Central memory CD8-positive, alpha-beta T cell (primary cell): ENCODE results near the gene PGBD5.

Experiments used
- ATAC-seq: fragments of 150-1000 bp; cut with Tn5 transposase; replicated peaks from 2 replicates; pipeline ENCODE4 v1.10.0; 2022; ENCODE audit warnings: mild to moderate bottlenecking, moderate FRiP score, moderate number of reproducible peaks; ENCODE audit not compliant: poor library complexity, severe bottlenecking; ENCODE audit errors: extremely low read depth
- DNase-seq, 2 donors: peaks; one replicate each; pipeline ENCODE4 v3.0.0; 2021; ENCODE audit warnings: low spot score in 2 of 2
- H3K27ac Mint-ChIP-seq: one replicate; pipeline ENCODE4 v1.8.0; 2022; ENCODE audit warnings: low read depth, mild to moderate bottlenecking, moderate library complexity, mixed read lengths
- H3K27me3 Mint-ChIP-seq: one replicate; pipeline ENCODE4 v1.8.0; 2022; ENCODE audit warnings: mixed read lengths
- H3K36me3 Mint-ChIP-seq: one replicate; pipeline ENCODE4 v1.8.0; 2022; ENCODE audit warnings: mild to moderate bottlenecking, moderate library complexity, mixed read lengths; ENCODE audit not compliant: insufficient read depth
- H3K4me1 Mint-ChIP-seq: one replicate; pipeline ENCODE4 v1.8.0; 2022; ENCODE audit warnings: mixed read lengths
- H3K4me3 Mint-ChIP-seq: one replicate; pipeline ENCODE4 v1.8.0; 2022; ENCODE audit warnings: mild to moderate bottlenecking, moderate library complexity, mixed read lengths
- H3K9me3 Mint-ChIP-seq: one replicate; pipeline ENCODE4 v1.8.0; 2022; ENCODE audit warnings: mixed read lengths

PGBD5 gene

GRCh38 chr1:230401763-230402294 lies 24.3 kb downstream of the PGBD5 start:
- no peak for DNase-seq
- Mint-ChIP-seq H3K27ac (no peak overlapping the region), H3K9me3 (no peaks in the 10 kb centered on the region), H3K4me3 (no peak overlapping the region), H3K27me3 (peaks cover 55% of the 10 kb centered on the region), H3K4me1 (no peaks in the 10 kb centered on the region), H3K36me3 (peaks cover 1% of the 10 kb centered on the region)
- ATAC-seq, result no peak

DNA sequence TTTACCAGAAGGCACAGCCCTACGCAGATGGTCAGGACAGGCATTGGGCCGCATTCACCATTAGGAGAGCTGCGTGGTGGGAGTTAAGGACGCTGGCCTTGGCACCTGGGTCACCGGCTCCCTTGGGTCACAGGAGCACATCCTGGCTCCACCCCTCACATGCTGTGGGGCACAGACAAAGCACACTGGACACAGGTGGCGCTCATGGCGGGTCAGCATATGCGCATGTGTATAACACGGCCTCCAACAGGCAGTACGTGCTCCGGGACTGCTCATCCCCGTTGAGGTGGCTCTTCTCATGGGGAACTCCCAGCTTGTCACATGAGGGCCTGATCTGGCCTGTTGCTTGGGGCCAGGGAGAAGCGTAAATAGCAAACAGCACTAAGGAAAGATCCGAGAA lies 25.0 kb downstream of the PGBD5 start:
- no peak for ATAC-seq
- H3K4me3 Mint-ChIP-seq, result no peak overlapping the region
- peaks cover 62% of the 10 kb centered on the region for H3K27me3 Mint-ChIP-seq
- DNase-seq, result no peak
- H3K9me3 Mint-ChIP-seq, result no peaks in the 10 kb centered on the region
- no peak overlapping the region for H3K27ac Mint-ChIP-seq
- H3K36me3 Mint-ChIP-seq, result peaks cover 1% of the 10 kb centered on the region
- no peaks in the 10 kb centered on the region for H3K4me1 Mint-ChIP-seq

GRCh38 chr1:230400007-230400344 lies 26.2 kb downstream of the PGBD5 start:
- H3K27me3 Mint-ChIP-seq, result peaks cover 62% of the 10 kb centered on the region
- ATAC-seq, result no peak
- peaks cover 1% of the 10 kb centered on the region for H3K36me3 Mint-ChIP-seq

GRCh38 chr1:230399321-230400006 lies 26.7 kb downstream of the PGBD5 start:
- no peak overlapping the region for H3K27ac Mint-ChIP-seq
- peaks cover 62% of the 10 kb centered on the region for H3K27me3 Mint-ChIP-seq
- no peaks in the 10 kb centered on the region for H3K9me3 Mint-ChIP-seq
- H3K4me3 Mint-ChIP-seq, result no peak overlapping the region
- ATAC-seq (no peak), DNase-seq (no peak)
- H3K36me3 Mint-ChIP-seq, result peaks cover 1% of the 10 kb centered on the region
- no peaks in the 10 kb centered on the region for H3K4me1 Mint-ChIP-seq

More at GRCh38 chr1:230400007-230400344, 26.2 kb downstream of the PGBD5 start:
- Mint-ChIP-seq H3K4me3 (no peak overlapping the region), H3K4me1 (no peaks in the 10 kb centered on the region), H3K27ac (no peak overlapping the region), H3K9me3 (no peaks in the 10 kb centered on the region)
- no peak for DNase-seq

- H3K4me1 Mint-ChIP-seq, result no peaks in the 10 kb centered on the region
- peaks cover 3% of the 10 kb centered on the region for H3K9me3 Mint-ChIP-seq
- H3K27ac Mint-ChIP-seq, result no peak overlapping the region
- no peak overlapping the region for H3K4me3 Mint-ChIP-seq
- peaks cover 64% of the 10 kb centered on the region for H3K27me3 Mint-ChIP-seq
- no peak for ATAC-seq
- peaks cover 1% of the 10 kb centered on the region for H3K36me3 Mint-ChIP-seq
- DNase-seq, result no peak
These were observed 27.3 kb downstream of the PGBD5 start for GRCh38 chr1:230398856-230399255.

GRCh38 chr1:230396966-230397365 lies 29.2 kb downstream of the PGBD5 start:
- Mint-ChIP-seq H3K36me3 (peaks cover 1% of the 10 kb centered on the region), H3K4me1 (no peaks in the 10 kb centered on the region), H3K27me3 (peaks cover 68% of the 10 kb centered on the region), H3K9me3 (peaks cover 6% of the 10 kb centered on the region), H3K27ac (no peak overlapping the region), H3K4me3 (no peak overlapping the region)
- ATAC-seq, result no peak
- DNase-seq, result no peak

GRCh38 chr1:230395932-230396331 lies 30.2 kb downstream of the PGBD5 start:
- ATAC-seq, result no peak
- no peaks in the 10 kb centered on the region for H3K4me1 Mint-ChIP-seq
- no peak for DNase-seq
- H3K27me3 Mint-ChIP-seq, result peaks cover 75% of the 10 kb centered on the region
- H3K4me3 Mint-ChIP-seq, result no peak overlapping the region
- H3K27ac Mint-ChIP-seq, result no peak overlapping the region
- peaks cover 6% of the 10 kb centered on the region for H3K9me3 Mint-ChIP-seq
- H3K36me3 Mint-ChIP-seq, result no peaks in the 10 kb centered on the region

GRCh38 chr1:230394741-230395140 lies 31.4 kb downstream of the PGBD5 start:
- Mint-ChIP-seq H3K4me3 (no peak overlapping the region), H3K27me3 (peaks cover 75% of the 10 kb centered on the region), H3K36me3 (no peaks in the 10 kb centered on the region), H3K9me3 (peaks cover 6% of the 10 kb centered on the region), H3K27ac (no peak overlapping the region), H3K4me1 (no peaks in the 10 kb centered on the region)
- ATAC-seq (no peak), DNase-seq (no peak)

- H3K36me3 Mint-ChIP-seq, result no peaks in the 10 kb centered on the region
- DNase-seq (no peak), ATAC-seq (no peak)
- peaks cover 70% of the 10 kb centered on the region for H3K27me3 Mint-ChIP-seq
- no peak overlapping the region for H3K27ac Mint-ChIP-seq
- peaks cover 6% of the 10 kb centered on the region for H3K9me3 Mint-ChIP-seq
- H3K4me3 Mint-ChIP-seq, result no peak overlapping the region
- no peaks in the 10 kb centered on the region for H3K4me1 Mint-ChIP-seq
These were observed 32.0 kb downstream of the PGBD5 start for GRCh38 chr1:230394134-230394533.

DNA sequence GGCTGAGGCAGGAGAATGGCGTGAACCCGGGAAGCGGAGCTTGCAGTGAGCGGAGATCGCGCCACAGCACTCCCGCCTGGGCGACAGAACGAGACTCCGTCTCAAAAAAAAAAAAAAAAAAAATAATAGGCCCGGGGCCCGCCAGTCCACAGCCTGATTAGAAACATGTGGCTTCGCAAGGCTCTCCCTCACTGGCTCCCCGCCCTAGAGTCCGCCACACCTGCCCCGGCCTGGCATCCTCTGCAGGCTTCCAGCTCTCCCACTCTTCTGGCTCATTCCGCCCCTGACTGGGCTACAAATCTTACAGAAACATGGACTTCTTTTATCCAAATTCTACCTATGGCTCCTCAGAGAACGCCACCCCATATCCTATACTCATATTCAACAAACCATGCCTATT lies 32.4 kb downstream of the PGBD5 start:
- peaks cover 6% of the 10 kb centered on the region for H3K9me3 Mint-ChIP-seq
- peaks cover 66% of the 10 kb centered on the region for H3K27me3 Mint-ChIP-seq
- no peak overlapping the region for H3K4me3 Mint-ChIP-seq
- H3K36me3 Mint-ChIP-seq, result no peaks in the 10 kb centered on the region
- ATAC-seq, result no peak
- no peaks in the 10 kb centered on the region for H3K4me1 Mint-ChIP-seq
- no peak for DNase-seq
- no peak overlapping the region for H3K27ac Mint-ChIP-seq

- peaks cover 6% of the 10 kb centered on the region for H3K9me3 Mint-ChIP-seq
- no peak overlapping the region for H3K27ac Mint-ChIP-seq
- H3K36me3 Mint-ChIP-seq, result no peaks in the 10 kb centered on the region
- no peak for DNase-seq
- ATAC-seq, result no peak
- peaks cover 59% of the 10 kb centered on the region for H3K27me3 Mint-ChIP-seq
- H3K4me1 Mint-ChIP-seq, result no peaks in the 10 kb centered on the region
- no peak overlapping the region for H3K4me3 Mint-ChIP-seq
These were observed 33.1 kb downstream of the PGBD5 start for GRCh38 chr1:230392920-230393521.

GRCh38 chr1:230392536-230392909 lies 33.6 kb downstream of the PGBD5 start:
- Mint-ChIP-seq H3K27me3 (peaks cover 59% of the 10 kb centered on the region), H3K4me1 (no peaks in the 10 kb centered on the region), H3K36me3 (no peaks in the 10 kb centered on the region), H3K4me3 (no peak overlapping the region), H3K27ac (no peak overlapping the region), H3K9me3 (peaks cover 6% of the 10 kb centered on the region)
- DNase-seq, result no peak
- ATAC-seq, result no peak

DNA sequence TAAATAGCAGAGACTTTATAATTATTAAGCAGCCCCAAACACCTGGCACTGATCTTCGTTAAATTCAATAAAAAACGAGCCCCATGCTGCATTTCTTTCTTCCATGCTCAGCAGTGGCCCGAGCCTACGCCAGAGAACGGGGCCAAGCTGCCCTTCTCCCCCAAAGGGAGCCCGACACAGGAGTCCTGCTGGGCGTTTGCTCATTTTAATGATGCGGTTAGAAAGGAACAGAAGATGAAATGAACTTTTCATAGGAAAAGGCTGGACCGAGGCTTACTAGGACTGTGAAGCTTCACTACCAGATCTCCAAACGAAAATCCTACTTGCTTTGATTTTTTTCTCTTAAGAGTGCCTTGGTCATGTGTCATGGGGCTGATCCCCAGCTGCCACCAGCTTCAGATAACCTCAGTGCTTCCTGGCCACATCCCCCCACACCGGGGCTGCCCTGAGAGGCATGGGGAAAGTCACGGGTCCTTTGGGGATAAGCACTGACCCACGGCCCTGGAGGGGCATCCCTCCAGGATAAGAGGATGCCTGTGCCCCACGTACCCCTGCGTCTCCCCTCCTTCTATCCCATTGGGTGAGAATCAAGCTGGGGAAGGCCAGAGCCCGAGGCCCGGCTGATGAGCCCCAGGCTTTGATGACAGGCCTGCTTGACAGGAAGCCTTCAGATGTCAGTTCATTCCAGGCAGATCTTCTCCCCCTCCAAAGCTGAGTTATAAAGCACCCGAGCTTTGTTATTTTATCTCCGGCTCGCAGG lies 34.2 kb downstream of the PGBD5 start:
- DNase-seq (no peak), ATAC-seq (no peak)
- Mint-ChIP-seq H3K27me3 (peaks cover 59% of the 10 kb centered on the region), H3K9me3 (peaks cover 6% of the 10 kb centered on the region), H3K36me3 (no peaks in the 10 kb centered on the region), H3K4me1 (no peaks in the 10 kb centered on the region), H3K27ac (no peak overlapping the region), H3K4me3 (no peak overlapping the region)
